ENCODE measurements around the gene TOR4A. TPM values are rescaled to one million over a fixed set of nuclear protein-coding genes. Genes with fewer than 3 reads are reported as not detected.

The TOR4A gene
- total RNA-seq, 2 donors from 2014 or later: 26.4 to 43.5 TPM

- Histone ChIP-seq H3K27ac (no peak overlapping the region), H3K36me3 (no peaks in the 10 kb centered on the region), H3K27me3 (replicated peaks; ENCODE audit: insufficient read depth) (peaks cover 9% of the 10 kb centered on the region), H3K9me3 (no peaks in the 10 kb centered on the region), H3K4me1 (ENCODE audit: control insufficient read depth in 1 of 2, low read depth in 2 of 2) (peaks cover 30 to 40% of the 10 kb centered on the region in 2 donors), H3K4me3 (no peak overlapping the region)
- ATAC-seq (ENCODE audit: insufficient number of reproducible peaks, low FRiP score, low read depth): no peak
- DNase-seq (ENCODE audit: low spot score): no peak
- TF ChIP-seq CTCF (IDR thresholded peaks at IDR 0.05): no peak
These were observed 26.4 kb downstream of the TOR4A start for GRCh38 chr9:137303893-137304382.

GRCh38 chr9:137304383-137305059 is 27.0 kb downstream of the TOR4A start:
- Histone ChIP-seq H3K27me3 (replicated peaks; ENCODE audit: insufficient read depth) (peaks cover 4% of the 10 kb centered on the region), H3K4me1 (ENCODE audit: control insufficient read depth in 1 of 2, low read depth in 2 of 2) (peaks cover 30 to 40% of the 10 kb centered on the region in 2 donors), H3K36me3 (no peaks in the 10 kb centered on the region), H3K9me3 (no peaks in the 10 kb centered on the region), H3K27ac (peak overlapping the region in 1 of 2 donors; percentile 27), H3K4me3 (peak overlapping the region; percentile 68)
- ATAC-seq (ENCODE audit: insufficient number of reproducible peaks, low FRiP score, low read depth) (no peak), DNase-seq (ENCODE audit: low spot score) (no peak)
- no peak for TF ChIP-seq CTCF (IDR thresholded peaks at IDR 0.05)

GRCh38 chr9:137305060-137305797 is 27.7 kb downstream of the TOR4A start:
- no peak for ATAC-seq (ENCODE audit: insufficient number of reproducible peaks, low FRiP score, low read depth)
- DNase-seq (ENCODE audit: low spot score): no peak

GRCh38 chr9:137305798-137306065 is 28.2 kb downstream of the TOR4A start:
- DNase-seq (ENCODE audit: low spot score) (no peak), ATAC-seq (ENCODE audit: insufficient number of reproducible peaks, low FRiP score, low read depth) (no peak)
- Histone ChIP-seq H3K9me3 (no peaks in the 10 kb centered on the region), H3K4me3 (peak overlapping the region; percentile 68), H3K4me1 (ENCODE audit: control insufficient read depth in 1 of 2, low read depth in 2 of 2) (peaks cover 25 to 36% of the 10 kb centered on the region in 2 donors), H3K36me3 (no peaks in the 10 kb centered on the region), H3K27ac (no peak overlapping the region), H3K27me3 (replicated peaks; ENCODE audit: insufficient read depth) (no peaks in the 10 kb centered on the region)
- no peak for TF ChIP-seq CTCF (IDR thresholded peaks at IDR 0.05)

More at GRCh38 chr9:137305060-137305797, 27.7 kb downstream of the TOR4A start:
- peak overlapping the region in 1 of 2 donors; percentile 27 for H3K27ac ChIP-seq
- TF ChIP-seq CTCF (IDR thresholded peaks at IDR 0.05): no peak
- H3K4me1 ChIP-seq (ENCODE audit: control insufficient read depth in 1 of 2, low read depth in 2 of 2): peaks cover 30 to 40% of the 10 kb centered on the region in 2 donors
- no peaks in the 10 kb centered on the region for H3K9me3 ChIP-seq
- peak overlapping the region; percentile 68 for H3K4me3 ChIP-seq
- no peaks in the 10 kb centered on the region for H3K27me3 ChIP-seq (replicated peaks; ENCODE audit: insufficient read depth)
- no peaks in the 10 kb centered on the region for H3K36me3 ChIP-seq

- no peak for TF ChIP-seq CTCF (IDR thresholded peaks at IDR 0.05)
- ATAC-seq (ENCODE audit: insufficient number of reproducible peaks, low FRiP score, low read depth): no peak
- H3K27me3 ChIP-seq (replicated peaks; ENCODE audit: insufficient read depth): no peaks in the 10 kb centered on the region
These were observed 28.7 kb downstream of the TOR4A start for GRCh38 chr9:137306066-137306849.

More at GRCh38 chr9:137306066-137306849, 28.7 kb downstream of the TOR4A start:
- Histone ChIP-seq H3K27ac (no peak overlapping the region), H3K9me3 (no peaks in the 10 kb centered on the region), H3K4me1 (ENCODE audit: control insufficient read depth in 1 of 2, low read depth in 2 of 2) (peaks cover 22 to 32% of the 10 kb centered on the region in 2 donors), H3K4me3 (no peak overlapping the region), H3K36me3 (no peaks in the 10 kb centered on the region)
- DNase-seq (ENCODE audit: low spot score): no peak
